ENCODE data around the gene SLCO3A1. TPM values are rescaled to one million over a fixed set of nuclear protein-coding genes. Genes with fewer than 3 reads are reported as not detected.

The SLCO3A1 gene
- total RNA-seq, 1 donor = 8.6 TPM

DNA sequence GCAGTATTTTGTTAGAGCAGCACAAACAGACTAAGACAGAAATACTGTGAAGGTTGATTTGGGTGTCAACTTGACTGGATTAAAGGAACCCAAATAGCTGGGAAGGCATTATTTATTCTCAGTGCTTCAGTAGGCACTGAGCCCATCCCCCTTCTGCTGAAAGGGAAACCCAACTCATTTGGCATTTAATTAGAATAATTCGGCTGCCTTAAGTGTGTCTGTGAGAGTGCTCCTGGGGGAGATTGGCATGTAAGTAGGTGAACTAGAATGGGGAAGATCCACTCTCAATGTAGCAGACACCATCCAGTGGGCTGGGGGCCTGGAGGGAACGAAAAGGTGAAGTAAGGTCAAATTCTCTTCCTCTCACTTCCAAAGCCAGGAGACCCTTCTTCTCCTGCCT, 20.5 kb upstream of the SLCO3A1 start:
- no peak overlapping the region for H3K4me3 ChIP-seq (ENCODE audit: low read depth, low read length)
- DNase-seq (ENCODE audit: low read depth) = no peak
- TF ChIP-seq, protein P1, sequence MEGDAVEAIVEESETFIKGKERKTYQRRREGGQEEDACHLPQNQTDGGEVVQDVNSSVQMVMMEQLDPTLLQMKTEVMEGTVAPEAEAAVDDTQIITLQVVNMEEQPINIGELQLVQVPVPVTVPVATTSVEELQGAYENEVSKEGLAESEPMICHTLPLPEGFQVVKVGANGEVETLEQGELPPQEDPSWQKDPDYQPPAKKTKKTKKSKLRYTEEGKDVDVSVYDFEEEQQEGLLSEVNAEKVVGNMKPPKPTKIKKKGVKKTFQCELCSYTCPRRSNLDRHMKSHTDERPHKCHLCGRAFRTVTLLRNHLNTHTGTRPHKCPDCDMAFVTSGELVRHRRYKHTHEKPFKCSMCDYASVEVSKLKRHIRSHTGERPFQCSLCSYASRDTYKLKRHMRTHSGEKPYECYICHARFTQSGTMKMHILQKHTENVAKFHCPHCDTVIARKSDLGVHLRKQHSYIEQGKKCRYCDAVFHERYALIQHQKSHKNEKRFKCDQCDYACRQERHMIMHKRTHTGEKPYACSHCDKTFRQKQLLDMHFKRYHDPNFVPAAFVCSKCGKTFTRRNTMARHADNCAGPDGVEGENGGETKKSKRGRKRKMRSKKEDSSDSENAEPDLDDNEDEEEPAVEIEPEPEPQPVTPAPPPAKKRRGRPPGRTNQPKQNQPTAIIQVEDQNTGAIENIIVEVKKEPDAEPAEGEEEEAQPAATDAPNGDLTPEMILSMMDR (IDR thresholded peaks at IDR 0.05; ENCODE audit: insufficient read depth, low read depth, low read length) = no peak

DNA sequence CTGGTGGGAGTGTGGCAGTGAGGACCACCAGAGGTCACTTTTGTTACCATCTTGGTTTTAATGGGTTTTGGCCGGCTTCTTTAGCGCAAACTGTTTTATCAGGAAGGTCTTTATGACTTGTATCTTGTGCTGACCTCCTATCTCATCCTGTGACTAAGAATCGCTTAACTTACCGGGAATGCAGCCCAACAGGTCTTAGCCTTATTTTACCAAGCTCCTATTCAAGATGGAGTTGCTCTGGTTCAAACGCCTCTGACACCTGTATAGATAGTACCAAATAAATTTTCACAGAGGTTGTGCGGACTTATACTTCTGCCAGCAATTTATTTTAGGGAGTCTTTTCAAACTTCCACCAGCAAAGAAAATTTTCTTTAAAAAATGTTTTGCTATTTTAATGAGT, 13.6 kb upstream of the SLCO3A1 start:
- TF ChIP-seq, protein P1 (IDR thresholded peaks at IDR 0.05; ENCODE audit: insufficient read depth, low read depth, low read length) = no peak

DNA sequence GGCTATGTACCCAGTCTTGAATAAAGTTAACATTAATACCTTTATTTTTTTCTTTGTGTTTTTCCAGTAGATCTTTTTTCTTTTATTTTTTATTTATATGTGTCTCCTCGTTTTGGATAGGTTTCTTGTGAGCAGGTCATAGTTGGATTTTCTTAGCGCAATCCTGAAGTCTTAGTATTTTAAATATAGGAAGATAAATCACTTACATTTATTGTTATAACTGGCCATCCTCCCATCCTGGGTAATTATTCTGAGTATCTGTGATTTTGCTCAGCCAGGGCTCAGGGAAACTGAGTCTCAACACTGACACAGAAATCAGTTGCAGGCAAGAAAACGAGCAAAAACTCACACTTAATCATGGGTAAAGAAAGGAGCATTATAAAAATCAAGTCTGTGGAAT, 11.6 kb upstream of the SLCO3A1 start:
- DNase-seq (ENCODE audit: low read depth) = no peak
- TF ChIP-seq, protein P1 (IDR thresholded peaks at IDR 0.05; ENCODE audit: insufficient read depth, low read depth, low read length) = no peak
- no peak overlapping the region for H3K4me3 ChIP-seq (ENCODE audit: low read depth, low read length)

More for the DNA sequence above, 13.6 kb upstream of the SLCO3A1 start:
- DNase-seq (ENCODE audit: low read depth) = no peak
- no peak overlapping the region for H3K4me3 ChIP-seq (ENCODE audit: low read depth, low read length)

DNA sequence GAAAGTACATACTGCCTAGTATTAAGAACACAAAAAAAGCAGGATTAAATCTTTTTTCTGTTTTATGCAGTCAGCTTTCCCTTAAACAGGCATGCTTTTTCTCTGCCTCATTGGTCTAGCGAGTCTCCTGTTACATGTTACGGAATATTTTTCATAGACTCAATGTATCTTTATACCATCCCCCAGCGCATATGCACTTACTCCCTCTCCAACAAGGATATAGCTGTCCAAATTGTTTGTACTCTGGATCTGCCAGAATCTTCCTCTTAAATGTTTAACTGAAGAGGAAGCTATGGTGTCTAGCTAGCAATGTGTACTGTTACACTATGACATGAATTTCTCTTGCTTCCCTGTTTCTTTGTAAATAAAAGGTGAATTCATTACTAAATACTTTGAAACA, 9.2 kb upstream of the SLCO3A1 start:
- DNase-seq (ENCODE audit: low read depth) = no peak
- H3K4me3 ChIP-seq (ENCODE audit: low read depth, low read length) = no peak overlapping the region
- TF ChIP-seq, protein P1 (IDR thresholded peaks at IDR 0.05; ENCODE audit: insufficient read depth, low read depth, low read length) = no peak

DNA sequence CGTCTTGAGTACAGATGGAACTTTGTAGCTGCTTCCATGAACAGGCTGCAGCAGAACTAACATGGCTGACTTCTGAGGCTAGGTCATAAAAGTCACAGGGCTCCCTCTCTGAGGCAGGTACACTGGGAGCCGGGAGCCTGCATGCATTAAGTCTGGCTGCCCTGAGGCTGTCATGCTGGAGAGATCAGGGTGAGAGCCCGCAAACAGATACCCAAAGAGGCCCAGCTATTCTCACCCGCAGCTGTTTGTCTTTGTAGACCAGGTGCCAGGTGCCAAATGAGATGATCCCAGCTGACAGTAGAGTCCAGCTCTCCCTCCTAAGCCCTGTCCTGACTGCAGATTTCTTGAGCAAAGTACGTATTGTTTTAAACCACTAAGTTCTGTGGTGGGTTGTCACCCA, 8.6 kb upstream of the SLCO3A1 start:
- TF ChIP-seq, protein P1 (IDR thresholded peaks at IDR 0.05; ENCODE audit: insufficient read depth, low read depth, low read length) = no peak
- no peak overlapping the region for H3K4me3 ChIP-seq (ENCODE audit: low read depth, low read length)

DNA sequence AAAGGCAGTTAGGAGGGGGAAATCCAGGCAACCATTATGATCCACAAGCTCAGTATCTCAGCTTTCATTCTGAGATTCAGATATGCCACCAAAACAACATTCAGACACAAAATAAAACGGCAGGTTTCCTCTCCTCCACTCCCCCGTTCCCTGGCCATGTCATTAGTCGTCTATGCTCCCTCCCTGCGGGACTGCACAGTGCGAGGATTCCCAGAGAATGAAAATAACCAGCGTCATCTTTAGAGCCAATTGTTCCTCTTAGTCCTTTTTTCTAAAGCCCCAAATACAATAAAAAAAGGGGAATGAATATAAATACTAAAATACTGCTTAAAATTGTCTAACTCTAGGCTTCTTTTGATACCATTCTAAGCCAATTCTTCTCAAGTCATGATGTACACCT, 7.8 kb upstream of the SLCO3A1 start:
- H3K4me3 ChIP-seq (ENCODE audit: low read depth, low read length) = no peak overlapping the region
- no peak for DNase-seq (ENCODE audit: low read depth)
- TF ChIP-seq, protein P1 (IDR thresholded peaks at IDR 0.05; ENCODE audit: insufficient read depth, low read depth, low read length) = no peak

More for the DNA sequence above, 8.6 kb upstream of the SLCO3A1 start:
- DNase-seq (ENCODE audit: low read depth) = no peak

DNA sequence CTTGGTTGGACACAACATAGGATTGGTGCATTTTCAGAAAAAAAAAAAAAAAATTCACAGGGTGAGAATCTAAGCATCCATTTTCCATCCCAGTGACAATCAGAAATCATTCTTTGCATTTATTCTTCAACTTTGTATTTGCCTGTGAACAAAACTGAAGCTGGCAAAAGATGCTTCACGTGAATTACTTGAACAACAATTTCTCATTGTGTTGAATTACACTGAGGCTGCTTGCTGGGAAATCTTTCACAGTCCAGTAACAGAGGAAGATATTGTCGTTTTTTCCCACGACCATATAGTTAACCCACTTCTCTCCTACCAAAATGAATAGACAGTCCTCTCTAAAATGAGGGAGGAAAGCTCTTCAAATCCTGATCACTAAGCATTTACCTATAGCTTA, 4.3 kb upstream of the SLCO3A1 start:
- no peak overlapping the region for H3K4me3 ChIP-seq (ENCODE audit: low read depth, low read length)
- TF ChIP-seq, protein P1 (IDR thresholded peaks at IDR 0.05; ENCODE audit: insufficient read depth, low read depth, low read length) = no peak
- DNase-seq (ENCODE audit: low read depth) = no peak

Data from fibroblast of villous mesenchyme (primary cell).